ENCODE data around the gene KRT37. TPM values are rescaled to one million over a fixed set of nuclear protein-coding genes. Genes with fewer than 3 reads are reported as not detected.

The KRT37 gene
- total RNA-seq, 1 experiment from 2014 or later, result not detected

- Mint-ChIP-seq H3K4me3 (ENCODE audit: low read depth, unreplicated experiment) (peak overlapping the region; percentile 12), H3K36me3 (ENCODE audit: insufficient read depth, unreplicated experiment) (peaks cover 11% of the 10 kb centered on the region), H3K9me3 (ENCODE audit: low read depth, unreplicated experiment) (no peaks in the 10 kb centered on the region), H3K27ac (ENCODE audit: unreplicated experiment) (peak overlapping the region; percentile 92), H3K27me3 (ENCODE audit: unreplicated experiment) (no peaks in the 10 kb centered on the region), H3K4me1 (ENCODE audit: low read depth, unreplicated experiment) (peaks cover 48% of the 10 kb centered on the region)
- TF ChIP-seq, protein P1, sequence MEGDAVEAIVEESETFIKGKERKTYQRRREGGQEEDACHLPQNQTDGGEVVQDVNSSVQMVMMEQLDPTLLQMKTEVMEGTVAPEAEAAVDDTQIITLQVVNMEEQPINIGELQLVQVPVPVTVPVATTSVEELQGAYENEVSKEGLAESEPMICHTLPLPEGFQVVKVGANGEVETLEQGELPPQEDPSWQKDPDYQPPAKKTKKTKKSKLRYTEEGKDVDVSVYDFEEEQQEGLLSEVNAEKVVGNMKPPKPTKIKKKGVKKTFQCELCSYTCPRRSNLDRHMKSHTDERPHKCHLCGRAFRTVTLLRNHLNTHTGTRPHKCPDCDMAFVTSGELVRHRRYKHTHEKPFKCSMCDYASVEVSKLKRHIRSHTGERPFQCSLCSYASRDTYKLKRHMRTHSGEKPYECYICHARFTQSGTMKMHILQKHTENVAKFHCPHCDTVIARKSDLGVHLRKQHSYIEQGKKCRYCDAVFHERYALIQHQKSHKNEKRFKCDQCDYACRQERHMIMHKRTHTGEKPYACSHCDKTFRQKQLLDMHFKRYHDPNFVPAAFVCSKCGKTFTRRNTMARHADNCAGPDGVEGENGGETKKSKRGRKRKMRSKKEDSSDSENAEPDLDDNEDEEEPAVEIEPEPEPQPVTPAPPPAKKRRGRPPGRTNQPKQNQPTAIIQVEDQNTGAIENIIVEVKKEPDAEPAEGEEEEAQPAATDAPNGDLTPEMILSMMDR (IDR thresholded peaks at IDR 0.05; ENCODE audit: unreplicated experiment), result no peak
- peak; percentile 81 for DNase-seq
- intact Hi-C loops (cut with micrococcal nuclease; ENCODE audit: unreplicated experiment), result loop anchor here (5.0 kb wide), 2 partner anchors 42 to 497 kb away; no protein-coding TSS in a partner anchor
- CTCF ChIA-PET, result interaction anchor here (0.6 to 4.6 kb wide), 25 partner anchors 9 to 495 kb away, joined by 3 to 48 read pairs (median 4); partner anchors contain the start of genes EIF1 and KRT19
- BruUV-seq (replicated peaks), result TSS peak; percentile 92
Measured at GRCh38 chr17:41404024-41404671, 20.2 kb downstream of the KRT37 start.

DNA sequence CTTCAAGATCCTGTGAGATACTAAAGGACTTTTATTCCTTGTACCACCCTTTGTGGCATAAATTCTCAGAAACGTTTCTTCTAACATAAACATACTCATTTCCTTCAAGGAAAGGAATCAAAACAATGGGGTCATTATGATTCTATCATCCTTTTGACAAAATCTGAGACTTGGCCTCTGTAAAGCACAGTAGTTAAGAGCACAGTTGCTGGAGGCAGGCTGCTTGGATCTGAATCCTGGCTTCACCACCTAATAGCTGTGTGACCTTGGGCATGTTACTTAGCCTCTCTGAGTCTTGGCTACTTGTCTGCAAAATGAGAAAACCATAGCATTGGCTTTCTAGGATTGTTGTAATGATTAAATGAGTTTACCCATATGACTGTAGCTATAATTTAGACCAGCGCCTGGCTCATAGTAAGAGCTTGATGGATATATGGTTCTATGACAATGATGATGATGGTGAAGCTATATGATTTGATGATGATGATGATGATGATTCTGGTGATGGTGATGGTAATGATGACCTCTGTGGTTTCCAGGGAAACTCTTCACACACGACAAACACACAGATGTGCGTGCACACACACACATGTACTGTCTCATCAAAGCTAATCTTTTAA is 20.9 kb downstream of the KRT37 start:
- CTCF ChIA-PET, result interaction anchor here (0.6 to 4.6 kb wide), 23 partner anchors 10 to 469 kb away, joined by 3 to 48 read pairs (median 4); partner anchors contain the start of gene KRT19
- H3K4me3 Mint-ChIP-seq (ENCODE audit: low read depth, unreplicated experiment), result peak overlapping the region; percentile 12
- intact Hi-C loops (cut with micrococcal nuclease; ENCODE audit: unreplicated experiment), result loop anchor here (5.0 kb wide), 2 partner anchors 41 to 496 kb away; no protein-coding TSS in a partner anchor
- TF ChIP-seq, protein P1 (IDR thresholded peaks at IDR 0.05; ENCODE audit: unreplicated experiment), result no peak
- peaks cover 51% of the 10 kb centered on the region for H3K4me1 Mint-ChIP-seq (ENCODE audit: low read depth, unreplicated experiment)
- no peaks in the 10 kb centered on the region for H3K9me3 Mint-ChIP-seq (ENCODE audit: low read depth, unreplicated experiment)
- DNase-seq, result peak; percentile 20
- H3K36me3 Mint-ChIP-seq (ENCODE audit: insufficient read depth, unreplicated experiment), result peaks cover 11% of the 10 kb centered on the region
- no TSS peak for BruUV-seq (replicated peaks)
- peak overlapping the region; percentile 92 for H3K27ac Mint-ChIP-seq (ENCODE audit: unreplicated experiment)
- H3K27me3 Mint-ChIP-seq (ENCODE audit: unreplicated experiment), result no peaks in the 10 kb centered on the region

- no peaks in the 10 kb centered on the region for H3K9me3 Mint-ChIP-seq (ENCODE audit: low read depth, unreplicated experiment)
- peak overlapping the region; percentile 92 for H3K27ac Mint-ChIP-seq (ENCODE audit: unreplicated experiment)
- DNase-seq, result no peak
Measured at GRCh38 chr17:41402161-41402560, 22.2 kb downstream of the KRT37 start.

DNA sequence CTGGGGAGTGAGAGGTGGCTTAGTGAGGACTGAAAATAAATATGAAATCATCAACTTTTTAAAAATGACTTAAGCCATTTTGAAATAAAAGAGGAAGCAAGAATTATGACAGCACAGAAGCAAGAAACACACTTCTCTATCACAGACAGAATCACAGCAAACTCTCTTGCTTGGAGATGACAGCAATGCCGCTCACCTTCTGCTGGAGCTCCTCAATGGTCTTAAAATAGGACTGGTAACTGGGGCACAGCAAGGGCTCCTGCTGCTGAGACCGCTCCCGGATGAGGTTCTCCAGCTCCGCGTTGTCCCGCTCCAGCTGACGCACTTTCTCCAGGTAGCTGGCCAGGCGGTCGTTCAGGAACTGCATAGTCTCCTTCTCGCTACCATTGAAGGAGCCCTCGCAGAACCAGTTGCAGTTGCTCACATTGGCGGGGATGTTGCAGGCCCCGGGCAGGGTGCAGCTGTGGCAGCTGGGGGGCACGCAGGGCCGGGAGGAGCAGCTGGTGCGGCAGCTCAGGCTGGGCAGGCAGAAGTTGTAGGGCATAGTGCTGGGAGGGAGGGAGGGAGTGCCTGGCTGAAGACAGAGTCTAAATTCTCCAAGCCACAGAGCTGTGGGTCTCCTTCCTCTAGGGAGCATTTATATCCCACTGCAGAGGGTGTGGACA is 27.3 kb downstream of the KRT37 start, which contains the start of gene KRT31:
TSS of gene KRT31 (minus strand) at position 613 of the 665 bp plus-strand sequence. CDS start at position 544, 69 bp downstream.
- peaks cover 29% of the 10 kb centered on the region for H3K4me1 Mint-ChIP-seq (ENCODE audit: low read depth, unreplicated experiment)
- H3K9me3 Mint-ChIP-seq (ENCODE audit: low read depth, unreplicated experiment), result no peaks in the 10 kb centered on the region
- no peaks in the 10 kb centered on the region for H3K27me3 Mint-ChIP-seq (ENCODE audit: unreplicated experiment)
- BruUV-seq (replicated peaks), result no TSS peak
- intact Hi-C loops (cut with micrococcal nuclease; ENCODE audit: unreplicated experiment), result no loop called here
- no peaks in the 10 kb centered on the region for H3K36me3 Mint-ChIP-seq (ENCODE audit: insufficient read depth, unreplicated experiment)
- CTCF ChIA-PET, result no interaction called here
- DNase-seq, result no peak
- TF ChIP-seq, protein P1 (IDR thresholded peaks at IDR 0.05; ENCODE audit: unreplicated experiment), result no peak
- no peak within 1 kb of the TSS for H3K27ac Mint-ChIP-seq (ENCODE audit: unreplicated experiment)
- no peak within 1 kb of the TSS for H3K4me3 Mint-ChIP-seq (ENCODE audit: low read depth, unreplicated experiment)

More at GRCh38 chr17:41402161-41402560, 22.2 kb downstream of the KRT37 start:
- peaks cover 51% of the 10 kb centered on the region for H3K4me1 Mint-ChIP-seq (ENCODE audit: low read depth, unreplicated experiment)
- H3K27me3 Mint-ChIP-seq (ENCODE audit: unreplicated experiment), result no peaks in the 10 kb centered on the region
- no peak overlapping the region for H3K4me3 Mint-ChIP-seq (ENCODE audit: low read depth, unreplicated experiment)
- H3K36me3 Mint-ChIP-seq (ENCODE audit: insufficient read depth, unreplicated experiment), result peaks cover 11% of the 10 kb centered on the region
- no TSS peak for BruUV-seq (replicated peaks)
- TF ChIP-seq, protein P1 (IDR thresholded peaks at IDR 0.05; ENCODE audit: unreplicated experiment), result no peak
- intact Hi-C loops (cut with micrococcal nuclease; ENCODE audit: unreplicated experiment), result loop anchor here (5.0 kb wide), 2 partner anchors 40 to 495 kb away; no protein-coding TSS in a partner anchor
- CTCF ChIA-PET, result interaction anchor here (4.6 kb wide), 1 partner anchor 15 kb away, joined by 38 read pairs; no protein-coding TSS in a partner anchor

Measured in Calu3 (cell line).